Mucosa of descending colon (tissue), 3 donors: Measurements from ENCODE around the gene OSBPL10. TPM values are rescaled to one million over a fixed set of nuclear protein-coding genes. Genes with fewer than 3 reads are reported as not detected.

Experiments used
- ATAC-seq: fragments of 200-7000 bp; cut with Tn5 transposase; one replicate; pipeline ENCODE4 v1.9.1; 2020; ENCODE audit warnings: mild to moderate bottlenecking, moderate library complexity
- DNase-seq, 3 donors: peaks; one replicate each; pipeline ENCODE4 v3.0.0-alpha.2; 2020
- H3K36me3 ChIP-seq: fragments of 200-600 bp; one replicate; pipeline ENCODE4 v1.8.0; 2021; ENCODE audit warnings: low read depth, mild to moderate bottlenecking
- H3K4me1 ChIP-seq: fragments of 200-600 bp; one replicate; pipeline ENCODE4 v1.8.0; 2021; ENCODE audit warnings: low read depth, mild to moderate bottlenecking
- H3K4me3 ChIP-seq: fragments of 200-600 bp; one replicate; pipeline ENCODE4 v1.8.0; 2021; ENCODE audit warnings: mild to moderate bottlenecking
- H3K9me3 ChIP-seq: fragments of 200-600 bp; one replicate; pipeline ENCODE4 v1.8.0; 2021; ENCODE audit warnings: mild to moderate bottlenecking
- intact Hi-C, 2 donors: fragments of 100-400 bp; cut with DNase I in 1 of 2; cut with micrococcal nuclease in 1 of 2; formaldehyde crosslinking; loops; one replicate each; pipeline versions ENCODE4 v1.11.0 to v1.11.1; 2022; cut with DNase I, micrococcal nuclease
- total RNA-seq, 3 donors: library from RNA; stranded (reverse); fragmentation: NEBNext Ultra II Directional in 2 of 3; extraction: Animal tissue kit (Norgen Biotek cat#: 25700) in 2 of 3; gene quantifications; one replicate each; pipeline versions ENCODE4 v1.2.1 to v1.2.4, GENCODE V29; 2021 to 2023
- TF ChIP-seq, protein P1 (sequence below): fragments of 200-600 bp; IDR thresholded peaks from one replicate; pipeline ENCODE4 v1.8.0; 2022; ENCODE audit warnings: antibody characterized with exemption, mild to moderate bottlenecking
- donor health status: DM: no; HTN: no; CAD: no; lungs with moderate emphysema.
- donor health status: DM: no; HTN: no; CAD: no.
- donor health status: DM: no; HTN: yes; CAD: no.

OSBPL10 gene
- total RNA-seq, 3 donors from 2014 or later = 15.7 to 23.9 (median 16.6) TPM

DNA sequence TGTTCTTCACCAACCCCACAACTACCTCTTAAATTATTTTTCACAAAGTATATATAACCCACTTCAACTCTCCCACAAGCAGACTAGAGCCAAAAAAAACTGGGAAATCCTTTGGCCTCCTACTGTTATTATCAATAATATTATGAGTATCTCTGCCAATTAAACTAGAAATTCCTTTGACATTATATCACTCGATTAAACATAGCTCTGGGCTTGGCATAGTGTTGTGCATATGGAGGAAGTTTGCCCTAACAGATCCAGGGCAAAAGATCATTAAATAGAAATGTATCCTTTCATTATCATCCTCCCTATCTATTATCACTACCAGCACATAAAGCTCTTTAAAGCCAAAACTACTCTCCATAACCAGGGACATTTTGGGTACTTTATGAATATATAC, 74.9 kb downstream of the OSBPL10 start:
- Histone ChIP-seq H3K4me1 (peaks cover 2% of the 10 kb centered on the region), H3K36me3 (no peaks in the 10 kb centered on the region), H3K4me3 (no peak overlapping the region), H3K9me3 (no peaks in the 10 kb centered on the region)
- TF ChIP-seq, protein P1, sequence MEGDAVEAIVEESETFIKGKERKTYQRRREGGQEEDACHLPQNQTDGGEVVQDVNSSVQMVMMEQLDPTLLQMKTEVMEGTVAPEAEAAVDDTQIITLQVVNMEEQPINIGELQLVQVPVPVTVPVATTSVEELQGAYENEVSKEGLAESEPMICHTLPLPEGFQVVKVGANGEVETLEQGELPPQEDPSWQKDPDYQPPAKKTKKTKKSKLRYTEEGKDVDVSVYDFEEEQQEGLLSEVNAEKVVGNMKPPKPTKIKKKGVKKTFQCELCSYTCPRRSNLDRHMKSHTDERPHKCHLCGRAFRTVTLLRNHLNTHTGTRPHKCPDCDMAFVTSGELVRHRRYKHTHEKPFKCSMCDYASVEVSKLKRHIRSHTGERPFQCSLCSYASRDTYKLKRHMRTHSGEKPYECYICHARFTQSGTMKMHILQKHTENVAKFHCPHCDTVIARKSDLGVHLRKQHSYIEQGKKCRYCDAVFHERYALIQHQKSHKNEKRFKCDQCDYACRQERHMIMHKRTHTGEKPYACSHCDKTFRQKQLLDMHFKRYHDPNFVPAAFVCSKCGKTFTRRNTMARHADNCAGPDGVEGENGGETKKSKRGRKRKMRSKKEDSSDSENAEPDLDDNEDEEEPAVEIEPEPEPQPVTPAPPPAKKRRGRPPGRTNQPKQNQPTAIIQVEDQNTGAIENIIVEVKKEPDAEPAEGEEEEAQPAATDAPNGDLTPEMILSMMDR = no peak
- intact Hi-C loops = no loop called here
- DNase-seq (no peak), ATAC-seq (no peak)

DNA sequence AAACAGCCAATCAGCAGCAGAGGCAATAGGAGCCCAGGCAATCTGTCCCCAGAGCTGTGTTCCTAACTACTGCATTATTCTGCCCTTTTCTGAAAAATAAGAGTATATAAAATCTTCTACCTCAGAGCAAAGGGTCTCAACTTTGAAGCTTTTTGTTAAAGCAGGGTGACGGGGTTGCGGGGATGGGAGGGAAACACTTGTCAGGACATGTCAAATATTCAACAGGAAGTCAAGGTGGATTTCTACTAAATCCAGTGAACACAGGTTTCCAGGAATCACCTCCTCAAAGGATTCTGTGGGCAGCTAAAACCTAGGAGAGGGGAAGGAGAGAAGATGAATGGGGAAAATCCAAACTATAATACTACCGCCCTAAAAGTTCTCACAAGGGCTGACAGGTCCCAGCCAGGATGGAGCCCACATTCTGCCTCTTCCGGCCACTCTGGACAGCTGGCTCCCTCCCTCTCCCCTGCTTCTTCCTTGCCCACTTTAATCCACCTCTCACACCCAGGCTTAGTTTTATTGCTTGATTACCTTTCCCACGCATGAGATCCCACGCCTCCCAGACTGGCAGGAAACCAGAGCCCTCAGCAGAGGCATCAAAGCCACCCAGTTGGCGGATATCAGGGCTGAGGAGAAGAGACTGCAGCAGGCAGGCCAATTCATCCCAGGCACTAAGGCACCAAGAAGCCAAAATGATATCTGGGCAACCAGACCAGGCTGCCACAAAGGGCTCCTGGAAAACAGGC, 77.2 kb downstream of the OSBPL10 start:
- DNase-seq (no peak), ATAC-seq (peak; percentile 27)
- TF ChIP-seq, protein P1 = no peak
- Histone ChIP-seq H3K36me3 (no peaks in the 10 kb centered on the region), H3K4me3 (no peak overlapping the region), H3K9me3 (no peaks in the 10 kb centered on the region), H3K4me1 (peaks cover 2% of the 10 kb centered on the region)
- intact Hi-C loops = no loop called here

DNA sequence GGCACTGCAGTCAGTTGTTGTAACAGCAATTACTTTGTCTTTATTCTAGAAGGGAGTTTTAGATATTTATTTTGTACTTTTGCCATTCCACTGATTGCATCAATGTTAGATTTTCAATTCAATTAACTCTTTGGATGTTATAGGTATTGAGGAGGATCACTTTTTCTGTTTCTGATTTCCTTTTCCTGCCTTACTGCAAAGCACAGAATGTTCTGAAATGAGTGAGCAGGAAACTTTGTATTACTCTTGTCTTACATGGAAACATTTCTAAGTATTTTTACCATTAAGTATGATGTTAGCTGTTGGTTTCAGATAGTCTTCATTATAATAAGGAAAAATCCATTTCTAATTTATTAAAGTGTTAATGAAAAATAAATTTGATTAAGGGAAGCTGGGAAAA, 80.5 kb downstream of the OSBPL10 start:
- intact Hi-C loops = no loop called here
- no peaks in the 10 kb centered on the region for H3K9me3 ChIP-seq
- peaks cover 2% of the 10 kb centered on the region for H3K4me1 ChIP-seq
- no peak overlapping the region for H3K4me3 ChIP-seq
- ATAC-seq (no peak), DNase-seq (no peak)
- TF ChIP-seq, protein P1 = no peak
- H3K36me3 ChIP-seq = no peaks in the 10 kb centered on the region

DNA sequence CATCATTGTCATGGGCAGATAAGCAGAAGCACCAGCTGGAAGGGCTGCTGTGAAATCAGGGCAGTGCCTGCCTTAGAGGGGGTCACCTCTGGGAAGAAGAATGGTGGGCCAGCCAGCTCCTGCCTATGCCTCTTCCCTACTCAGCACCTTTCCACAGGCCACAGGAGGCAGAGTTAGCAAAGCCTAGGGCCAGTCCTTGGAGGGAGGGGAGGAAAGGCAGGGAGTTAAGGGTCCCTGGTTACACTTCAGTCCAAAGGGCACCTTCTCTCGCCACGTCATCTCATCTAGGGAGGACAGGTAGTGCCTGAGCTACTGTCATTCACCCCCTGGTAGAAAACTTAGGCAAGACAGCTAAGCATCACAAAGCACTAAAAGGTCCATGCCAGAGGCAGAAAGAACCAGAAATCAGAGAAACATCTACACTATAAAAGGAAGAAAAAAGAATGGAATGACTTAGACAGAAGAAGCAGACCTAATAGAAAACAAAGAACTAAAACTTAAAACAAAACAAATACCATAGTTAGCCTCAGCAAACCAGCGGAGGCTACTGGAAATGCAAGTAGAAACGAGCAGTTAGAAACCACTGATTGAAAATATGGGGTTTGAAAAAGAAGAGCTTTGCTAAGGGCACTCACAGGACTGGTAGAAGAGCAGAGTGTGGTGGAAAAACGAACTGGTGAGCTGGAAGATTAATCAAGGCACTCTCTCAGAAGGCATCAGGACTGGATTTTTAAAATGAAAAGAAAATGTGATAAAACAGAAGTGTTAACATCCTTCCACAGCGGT, 84.2 kb downstream of the OSBPL10 start:
- Histone ChIP-seq H3K36me3 (no peaks in the 10 kb centered on the region), H3K4me1 (no peaks in the 10 kb centered on the region), H3K9me3 (no peaks in the 10 kb centered on the region), H3K4me3 (no peak overlapping the region)
- ATAC-seq (peak; percentile 28), DNase-seq (no peak)
- TF ChIP-seq, protein P1 = no peak
- intact Hi-C loops = no loop called here

DNA sequence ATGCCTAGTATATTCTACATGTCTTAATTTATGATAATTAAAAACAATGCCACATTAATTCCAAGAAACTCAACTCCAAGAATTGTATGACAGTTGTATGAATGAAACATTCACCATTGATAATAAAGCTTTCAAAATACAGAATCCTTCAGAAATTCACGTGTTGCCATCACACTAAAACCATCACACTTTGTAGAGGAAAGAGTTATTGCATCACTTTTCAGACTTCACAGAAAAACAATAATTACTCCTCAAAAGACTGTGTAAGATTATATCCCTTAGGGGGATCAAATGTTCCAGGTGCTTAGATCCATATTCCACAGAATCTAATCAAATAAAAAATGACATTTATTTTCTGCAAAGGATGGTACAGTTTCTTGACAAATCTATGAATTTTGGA, 85.0 kb downstream of the OSBPL10 start:
- intact Hi-C loops = no loop called here
- Histone ChIP-seq H3K4me1 (no peaks in the 10 kb centered on the region), H3K4me3 (no peak overlapping the region), H3K9me3 (no peaks in the 10 kb centered on the region), H3K36me3 (no peaks in the 10 kb centered on the region)
- TF ChIP-seq, protein P1 = no peak
- DNase-seq (no peak), ATAC-seq (no peak)
